A673 (cell line): Measurements from ENCODE around the gene CHD2. TPM values are rescaled to one million over a fixed set of nuclear protein-coding genes. Genes with fewer than 3 reads are reported as not detected.

Experiments
- BruUV-seq: library from RNA; stranded (reverse); fragments of 400-500 nt; replicated peaks from 2 replicates; lab custom pipeline; 2021; lab: Mats Ljungman, UMichigan
- CTCF ChIA-PET: fragments of 300-600 bp; sonication (Branson Sonifier 250); formaldehyde crosslinking; loops from one replicate; lab custom pipeline; 2022; ENCODE audit warnings: antibody characterized with exemption; lab: Charles Lee
- POLR2A ChIA-PET: fragments of 300-600 bp; sonication (Branson Sonifier 250); formaldehyde crosslinking; loops from one replicate; lab custom pipeline; 2022; ENCODE audit warnings: antibody characterized with exemption; ENCODE audit not compliant: low non-redundant PET; lab: Charles Lee
- DNase-seq: peaks from one replicate; pipeline ENCODE4 v3.0.0-alpha.2; 2015; ENCODE audit warnings: low spot score
- H3K27ac ChIP-seq: fragments of 200-600 bp; sonication (generic); 2 replicates; pipeline ENCODE4 v1.5.1; 2016; ENCODE audit warnings: mixed run types, low read depth, mild to moderate bottlenecking, mixed read lengths, antibody characterized with exemption, low read length; ENCODE audit not compliant: poor library complexity, severe bottlenecking
- H3K27me3 ChIP-seq: fragments of 200-600 bp; sonication (generic); replicated peaks from 2 replicates; pipeline ENCODE4 v1.6.1; 2017; ENCODE audit warnings: mixed run types, low read depth, mild to moderate bottlenecking, mixed read lengths, antibody characterized with exemption, low read length; ENCODE audit not compliant: insufficient read depth, poor library complexity
- H3K36me3 ChIP-seq: fragments of 200-600 bp; sonication (generic); 2 replicates; pipeline ENCODE4 v1.6.1; 2016; ENCODE audit warnings: mixed run types, mild to moderate bottlenecking, mixed read lengths, antibody characterized with exemption, low read length; ENCODE audit not compliant: insufficient read depth, poor library complexity, severe bottlenecking
- H3K4me1 ChIP-seq: fragments of 200-600 bp; sonication (generic); 2 replicates; pipeline ENCODE4 v1.6.1; 2017; ENCODE audit warnings: mixed run types, mild to moderate bottlenecking, mixed read lengths, antibody characterized with exemption, low read length; ENCODE audit not compliant: insufficient read depth, poor library complexity, severe bottlenecking
- H3K4me3 ChIP-seq: fragments of 200-600 bp; sonication (generic); 2 replicates; pipeline ENCODE4 v1.5.1; 2016; ENCODE audit warnings: low read depth, mixed run types, mild to moderate bottlenecking, mixed read lengths, low read length; ENCODE audit not compliant: poor library complexity, severe bottlenecking
- H3K9me3 ChIP-seq: fragments of 200-600 bp; sonication (generic); 2 replicates; pipeline ENCODE4 v1.6.1; 2016; ENCODE audit warnings: mixed run types, low read depth, mild to moderate bottlenecking, mixed read lengths, antibody characterized with exemption, low read length; ENCODE audit not compliant: poor library complexity, severe bottlenecking
- CTCF ChIP-seq: fragments of 300-800, 200-600 bp; sonication (generic); conservative IDR thresholded peaks from 2 replicates; pipeline ENCODE4 v1.5.1; 2017; ENCODE audit warnings: low read depth, mild to moderate bottlenecking, antibody characterized with exemption, low read length, moderate library complexity, mixed read lengths
- EZH2 ChIP-seq: fragments of 200-600 bp; sonication (generic); IDR thresholded peaks from 2 replicates; pipeline ENCODE4 v1.6.1; 2017; ENCODE audit warnings: borderline replicate concordance, low read depth, mild to moderate bottlenecking, mixed read lengths, antibody characterized with exemption, low read length; ENCODE audit not compliant: poor library complexity, severe bottlenecking
- intact Hi-C: fragments of 100-400 bp; cut with micrococcal nuclease; formaldehyde crosslinking; loops from one replicate; pipeline ENCODE4 v1.10.0; 2022; ENCODE audit not compliant: unreplicated experiment
- total RNA-seq: library from RNA; stranded (reverse); gene quantifications from 2 replicates; pipeline ENCODE4 v1.2.3, GENCODE V29; 2021

The CHD2 gene
- total RNA-seq, 1 experiment from 2014 or later = 75.7 TPM

- Histone ChIP-seq H3K4me1 (peaks cover 13% of the 10 kb centered on the region), H3K27ac (no peak overlapping the region), H3K4me3 (no peak overlapping the region), H3K9me3 (no peaks in the 10 kb centered on the region), H3K36me3 (peaks cover 96% of the 10 kb centered on the region), H3K27me3 (no peaks in the 10 kb centered on the region)
- intact Hi-C loops = no loop called here
- TF ChIP-seq EZH2 (no peak), CTCF (no peak)
- DNase-seq = no peak
- no TSS peak for BruUV-seq
- ChIA-PET CTCF (no interaction called here), POLR2A (no interaction called here)
Measured at GRCh38 chr15:92893200-92893599, 6.9 kb upstream of the CHD2 start.

GRCh38 chr15:92896561-92896960 is 3.6 kb upstream of the CHD2 start:
- no peaks in the 10 kb centered on the region for H3K9me3 ChIP-seq
- POLR2A ChIA-PET = interaction anchor here (0.8 kb wide), 1 partner anchor 14 kb away, joined by 4 read pairs; no protein-coding TSS in a partner anchor
- H3K27ac ChIP-seq = no peak overlapping the region
- no peak overlapping the region for H3K4me3 ChIP-seq
- H3K4me1 ChIP-seq = peaks cover 8% of the 10 kb centered on the region
- TF ChIP-seq CTCF = no peak
- no peak for TF ChIP-seq EZH2
- DNase-seq = no peak
- no TSS peak for BruUV-seq
- peaks cover 83% of the 10 kb centered on the region for H3K36me3 ChIP-seq
- no peaks in the 10 kb centered on the region for H3K27me3 ChIP-seq
- CTCF ChIA-PET = no interaction called here
- intact Hi-C loops = no loop called here

GRCh38 chr15:92897620-92898019 is 2.5 kb upstream of the CHD2 start:
- H3K27ac ChIP-seq = no peak overlapping the region
- no peak for TF ChIP-seq CTCF
- no peak for TF ChIP-seq EZH2
- POLR2A ChIA-PET = interaction anchor here (0.6 kb wide), 1 partner anchor 15 kb away, joined by 9 read pairs; no protein-coding TSS in a partner anchor

More at GRCh38 chr15:92897620-92898019, 2.5 kb upstream of the CHD2 start:
- peaks cover 8% of the 10 kb centered on the region for H3K4me1 ChIP-seq
- peaks cover 78% of the 10 kb centered on the region for H3K36me3 ChIP-seq
- no peak overlapping the region for H3K4me3 ChIP-seq
- no peaks in the 10 kb centered on the region for H3K27me3 ChIP-seq
- no peak for DNase-seq
- intact Hi-C loops = no loop called here
- BruUV-seq = no TSS peak
- no peaks in the 10 kb centered on the region for H3K9me3 ChIP-seq
- CTCF ChIA-PET = no interaction called here
